CD4-positive, alpha-beta T cell treated with Interleukin-10 for 1 hour (primary cell): ENCODE data around the gene GRAMD2B.
"Not testable (repeated sequence)": the region's sequence is repeated elsewhere in the genome, so short reads cannot be mapped to it uniquely, and the experiment has no call there.

Experiments
- DNase-seq: peaks from one replicate; pipeline ENCODE4 v3.0.0-alpha.2; 2020

GRAMD2B gene

GRCh38 chr5:126454081-126454480 is 30.9 kb downstream of the GRAMD2B start:
- DNase-seq, result no peak

GRCh38 chr5:126454535-126454934 is 31.3 kb downstream of the GRAMD2B start:
- DNase-seq, result no peak

DNA sequence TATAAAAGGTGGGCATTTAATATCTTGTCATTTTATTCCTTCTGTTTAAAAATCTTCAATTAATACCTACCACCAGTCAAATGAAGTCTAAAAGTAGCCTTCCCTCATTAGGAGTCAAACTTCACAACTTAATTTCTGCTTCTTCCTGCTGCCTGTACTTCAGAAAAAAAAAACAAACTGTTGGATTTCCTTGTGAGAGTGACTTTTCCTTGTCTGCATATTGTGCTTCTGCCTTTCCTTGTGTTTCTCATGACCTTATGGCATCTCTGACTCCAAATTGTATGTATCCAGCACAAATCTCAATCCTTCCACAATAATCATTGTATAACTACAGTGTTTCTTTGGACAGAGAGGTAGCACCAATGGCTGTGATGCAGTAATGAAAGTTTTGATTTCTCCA is 32.1 kb downstream of the GRAMD2B start:
- no peak for DNase-seq

DNA sequence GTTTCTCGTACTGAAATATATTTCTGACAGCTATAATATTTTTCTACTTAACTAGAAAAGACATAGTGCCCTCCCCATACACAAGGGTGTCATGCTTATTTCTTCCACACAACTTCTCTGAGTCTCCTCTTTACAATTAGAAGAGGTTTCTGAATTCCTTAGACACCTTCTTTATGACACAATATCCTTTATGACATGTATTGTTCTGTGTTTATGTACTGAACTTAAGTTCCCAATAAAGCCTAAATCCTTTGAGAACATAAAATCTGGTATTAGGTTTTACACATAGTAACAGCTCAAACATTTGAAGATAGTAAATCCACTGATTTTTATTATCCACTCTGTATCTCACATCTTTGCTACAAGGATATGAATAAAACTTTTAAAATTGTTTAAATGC is 32.5 kb downstream of the GRAMD2B start:
- no peak for DNase-seq

- DNase-seq, result no peak
Observed at GRCh38 chr5:126456217-126456820, 33.1 kb downstream of the GRAMD2B start.

DNA sequence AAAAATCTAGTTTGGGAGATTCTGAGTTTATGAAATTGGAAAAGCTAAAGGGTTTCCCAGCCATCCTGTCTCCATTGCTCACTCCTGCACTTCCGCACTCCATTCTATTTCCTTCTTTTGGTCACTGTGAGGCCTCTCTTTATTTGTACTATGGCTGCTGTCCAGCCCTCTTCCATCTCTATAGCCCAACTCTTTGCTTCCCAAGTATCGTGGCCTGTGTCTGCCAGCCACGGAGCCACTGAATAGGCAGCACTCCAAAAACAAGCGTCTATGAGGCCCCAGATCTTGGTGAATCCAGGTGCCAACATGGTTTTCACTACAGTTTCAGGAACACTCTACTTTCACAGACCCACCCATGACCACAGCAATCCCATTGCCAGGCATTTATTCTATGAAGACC is 37.2 kb downstream of the GRAMD2B start:
- no peak for DNase-seq

DNA sequence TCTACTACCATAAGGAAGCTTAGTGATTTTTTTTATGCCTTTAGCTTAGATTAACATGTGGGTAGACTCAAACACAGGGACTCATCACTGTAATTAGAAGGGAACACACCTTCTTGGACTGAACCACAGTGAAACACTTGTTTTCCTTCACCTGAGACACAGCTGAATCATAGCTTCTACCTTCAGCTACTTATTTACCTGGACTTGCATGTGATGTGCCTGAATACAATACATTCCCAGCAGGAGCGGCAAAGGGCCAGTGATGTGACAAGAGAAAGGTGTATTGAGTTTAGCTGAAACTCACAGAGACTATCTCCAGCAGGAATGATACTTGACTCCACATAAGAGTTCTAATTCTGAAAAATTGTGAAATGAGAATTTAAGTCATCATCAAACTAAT is 37.8 kb downstream of the GRAMD2B start:
- no peak for DNase-seq

DNA sequence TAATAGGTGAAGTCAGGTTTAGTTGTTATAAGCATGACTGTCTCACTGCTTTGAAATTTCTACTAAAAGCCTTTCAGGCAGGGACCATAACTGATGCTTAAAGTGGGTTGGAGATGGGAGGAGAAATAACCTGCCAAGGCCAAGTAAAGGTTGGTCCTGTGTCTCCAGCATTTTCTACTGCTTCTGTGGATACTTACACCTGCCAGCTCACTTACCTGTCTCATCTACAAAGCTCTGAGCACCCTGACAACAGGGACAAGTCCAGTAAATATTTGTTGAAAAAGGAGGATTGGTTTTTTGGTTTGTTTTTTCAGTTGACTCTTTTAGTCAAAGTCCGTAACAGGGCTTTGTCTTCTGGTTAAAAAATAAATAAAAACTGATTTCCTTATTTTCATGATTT is 38.6 kb downstream of the GRAMD2B start:
- no peak for DNase-seq

DNA sequence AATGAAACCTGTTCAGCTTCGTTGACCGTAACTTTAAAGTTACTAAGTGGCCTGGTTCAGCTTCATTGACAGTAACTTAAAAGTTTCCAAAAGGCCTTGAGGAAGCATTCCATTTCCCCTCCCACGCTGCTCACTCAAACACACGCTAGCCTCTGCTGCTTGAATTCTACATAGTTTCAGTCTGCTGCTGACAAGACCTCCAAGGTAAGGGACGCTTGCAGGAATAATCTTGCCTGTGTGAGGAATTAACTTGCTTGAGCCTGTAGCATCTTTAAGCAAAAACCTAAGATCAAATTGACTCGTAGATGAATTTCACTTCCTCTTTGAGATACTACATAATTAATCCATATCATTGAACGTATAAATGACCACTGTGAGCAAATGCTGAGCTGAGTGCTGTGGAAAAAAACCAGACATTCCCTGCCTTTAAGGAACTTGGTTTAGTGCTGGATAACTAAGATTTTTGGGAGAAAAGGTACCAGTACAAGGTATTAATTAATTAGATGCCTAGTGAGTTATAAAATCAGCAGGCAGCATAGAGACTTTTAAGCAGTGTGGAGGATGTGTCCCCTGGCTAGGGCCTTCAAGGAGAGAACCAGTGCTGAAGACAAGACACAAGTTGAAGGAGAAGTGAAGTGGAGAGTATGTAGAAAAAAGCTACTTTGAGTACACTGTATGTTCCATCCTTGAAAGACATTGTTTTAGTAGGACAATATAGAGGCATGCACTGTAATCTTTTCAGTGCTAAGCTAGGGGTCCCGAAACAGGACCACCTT is 39.2 kb downstream of the GRAMD2B start:
- DNase-seq, result no peak

DNA sequence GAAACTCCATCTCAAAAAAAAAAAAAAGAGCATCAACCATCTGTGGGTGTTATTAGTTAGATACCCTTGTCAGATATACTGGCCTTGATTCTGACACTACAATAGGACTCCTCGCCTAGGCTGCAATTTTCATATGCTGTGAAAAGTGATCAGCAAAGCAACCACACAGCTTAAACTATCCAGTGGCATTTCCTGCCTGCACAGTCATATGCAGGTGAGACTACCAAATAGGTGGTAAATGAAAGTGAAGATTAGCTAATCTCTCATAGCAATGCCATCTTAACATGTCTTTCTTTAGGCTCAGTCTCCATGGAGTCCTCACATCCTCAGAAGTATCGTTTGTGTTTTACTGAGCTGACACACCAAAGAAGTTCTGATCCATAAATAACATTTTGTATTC is 40.8 kb downstream of the GRAMD2B start:
- DNase-seq, result no peak

DNA sequence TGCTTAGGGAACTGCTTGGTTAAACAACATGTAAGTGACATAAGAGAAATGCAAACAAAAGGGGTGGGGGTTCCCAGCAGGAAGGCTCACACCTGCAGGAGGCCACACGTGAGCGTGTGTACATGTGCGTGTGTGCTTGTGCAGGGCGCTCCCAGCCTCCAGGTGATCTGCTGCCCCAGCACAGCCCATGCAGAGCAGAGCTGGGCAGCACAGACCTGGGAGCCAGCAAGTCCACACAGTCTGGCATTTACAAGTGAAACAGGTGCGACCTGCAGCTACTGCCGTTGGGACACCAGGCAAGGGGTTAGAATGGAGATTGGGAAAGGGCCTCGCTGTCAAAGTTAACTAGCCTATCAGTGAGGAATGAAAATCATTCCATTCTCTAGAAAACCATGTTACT is 41.8 kb downstream of the GRAMD2B start:
- DNase-seq, result no peak

DNA sequence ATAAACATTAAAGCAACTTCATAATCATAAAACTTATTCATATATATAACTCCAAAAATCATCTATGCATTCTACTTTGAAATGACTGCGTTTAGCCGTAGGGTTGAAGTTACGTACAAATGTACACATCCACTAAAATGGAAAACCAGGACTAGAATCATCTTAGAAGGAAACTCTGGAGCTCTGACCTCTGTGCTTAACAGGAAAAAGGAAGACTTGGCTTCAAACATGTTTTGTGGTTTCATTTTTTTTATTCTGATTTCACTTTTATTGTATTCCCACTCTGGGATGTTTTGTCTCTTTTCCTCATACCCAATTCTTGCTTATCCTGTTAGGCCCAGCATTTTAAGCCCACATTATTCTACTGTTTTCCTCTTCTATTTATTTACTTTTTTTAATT is 44.9 kb downstream of the GRAMD2B start:
- DNase-seq, result no peak

- no peak for DNase-seq
Observed at GRCh38 chr5:126469536-126470316, 46.5 kb downstream of the GRAMD2B start.

GRCh38 chr5:126470529-126470928 is 47.3 kb downstream of the GRAMD2B start:
- not testable (repeated sequence) for DNase-seq

- DNase-seq, result no peak
Observed at GRCh38 chr5:126471247-126471646, 48.0 kb downstream of the GRAMD2B start.

DNA sequence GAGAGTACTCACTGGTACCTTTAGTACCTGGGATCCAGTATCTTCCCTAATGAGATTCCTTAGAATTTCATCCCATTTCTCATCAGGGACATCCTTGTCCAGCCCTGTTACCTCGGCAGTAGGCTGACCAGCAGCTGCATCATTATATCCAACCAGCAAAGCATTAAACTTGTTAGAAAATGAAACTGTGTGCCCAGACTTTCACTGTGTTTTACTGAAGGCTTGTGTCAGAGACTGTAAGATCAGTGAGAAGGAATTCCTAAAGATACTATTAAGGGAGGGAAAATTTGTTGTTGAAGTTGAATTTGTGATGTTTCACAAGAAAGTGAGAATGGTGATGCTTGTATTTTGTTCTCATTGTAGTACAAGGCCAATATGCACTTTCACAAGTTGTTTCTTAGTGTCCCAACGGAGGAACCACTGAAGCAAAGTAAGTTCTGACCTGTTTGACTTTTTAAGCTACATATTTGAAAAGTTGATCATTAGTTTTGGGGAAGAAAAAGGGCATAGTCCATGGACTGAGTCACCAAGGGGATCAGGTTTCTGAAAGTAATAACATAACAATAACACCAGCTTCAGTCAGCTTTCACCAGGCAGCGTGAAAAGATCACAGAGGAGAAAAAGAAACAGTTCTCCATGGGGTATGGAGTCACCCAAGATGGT is 48.8 kb downstream of the GRAMD2B start:
- DNase-seq, result no peak

DNA sequence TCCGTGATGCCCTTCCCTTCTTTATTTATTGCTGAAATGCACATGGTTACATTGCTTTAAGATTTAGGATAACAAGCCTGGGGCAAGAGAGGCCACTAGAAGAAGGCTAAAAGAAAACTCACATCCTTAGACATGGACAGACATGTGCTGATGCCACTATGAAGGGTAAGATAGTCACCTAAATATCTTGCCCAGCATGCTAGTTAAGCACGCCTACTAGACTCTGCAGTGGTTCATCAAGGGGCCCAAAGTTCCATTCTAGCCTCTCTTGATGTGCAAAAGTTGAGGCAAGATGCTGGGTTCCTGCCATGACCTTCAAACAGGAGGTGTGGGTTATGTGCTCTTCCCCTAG is 49.3 kb downstream of the GRAMD2B start:
- DNase-seq, result no peak

- no peak for DNase-seq
Observed at GRCh38 chr5:126477294-126478117, 54.3 kb downstream of the GRAMD2B start.

DNA sequence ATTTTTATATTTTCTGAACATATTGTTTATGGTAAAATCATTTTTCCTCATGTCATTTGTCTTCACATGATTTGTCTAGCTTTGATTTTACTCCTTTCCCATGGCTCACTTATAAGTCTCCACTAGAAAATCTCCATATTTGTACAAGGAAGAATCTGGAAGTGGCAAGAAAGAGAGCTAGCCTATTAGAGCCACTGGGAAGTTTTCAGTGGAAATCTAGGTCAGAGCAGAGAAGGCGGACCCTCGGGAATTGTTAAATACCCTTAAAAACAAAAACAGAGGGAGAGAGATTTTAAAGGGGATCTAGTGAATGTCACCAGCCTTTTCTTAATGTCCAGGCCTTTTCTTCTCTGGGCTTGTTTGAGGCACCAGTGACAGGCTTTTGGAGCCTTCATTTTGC is 56.6 kb downstream of the GRAMD2B start:
- no peak for DNase-seq

DNA sequence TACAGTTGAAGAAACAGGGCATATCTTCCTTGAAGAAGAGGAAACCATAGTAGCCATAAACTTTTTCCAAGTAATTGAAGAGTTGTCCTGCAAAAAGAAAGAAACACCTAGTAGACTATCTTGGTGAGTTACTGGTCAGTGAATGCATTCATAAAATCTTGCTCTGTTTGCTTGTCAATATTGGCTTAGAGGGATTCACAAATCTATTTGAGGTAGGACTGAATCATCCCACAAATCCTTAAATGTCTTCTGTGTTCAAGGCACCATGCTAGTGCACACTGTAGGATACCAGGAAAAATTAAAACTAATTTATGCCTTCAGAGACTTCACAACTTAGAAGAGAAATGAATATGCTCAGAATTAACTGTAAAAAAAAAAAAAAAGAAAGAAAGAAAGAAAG is 57.6 kb downstream of the GRAMD2B start:
- no peak for DNase-seq

- DNase-seq, result no peak
Observed at GRCh38 chr5:126481243-126481642, 58.0 kb downstream of the GRAMD2B start.

DNA sequence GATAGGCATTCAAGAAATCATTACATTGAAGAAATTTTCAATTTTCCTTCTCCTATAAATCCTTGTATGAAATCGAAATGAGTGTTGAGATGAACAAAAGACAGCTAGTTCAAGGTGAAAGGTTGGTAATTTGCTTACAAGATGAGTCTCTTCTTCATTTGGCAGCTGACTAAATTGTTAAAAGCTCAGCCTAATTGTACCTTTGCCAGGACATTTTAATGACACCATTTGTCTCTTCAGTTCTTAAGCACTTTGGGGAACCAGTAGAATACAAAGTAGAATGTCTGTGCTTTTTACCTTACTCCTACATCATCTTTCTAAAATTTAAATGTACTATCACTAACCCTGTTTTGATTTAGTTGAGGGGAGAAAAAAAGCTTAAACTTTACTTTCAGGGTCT is 59.4 kb downstream of the GRAMD2B start:
- no peak for DNase-seq

DNA sequence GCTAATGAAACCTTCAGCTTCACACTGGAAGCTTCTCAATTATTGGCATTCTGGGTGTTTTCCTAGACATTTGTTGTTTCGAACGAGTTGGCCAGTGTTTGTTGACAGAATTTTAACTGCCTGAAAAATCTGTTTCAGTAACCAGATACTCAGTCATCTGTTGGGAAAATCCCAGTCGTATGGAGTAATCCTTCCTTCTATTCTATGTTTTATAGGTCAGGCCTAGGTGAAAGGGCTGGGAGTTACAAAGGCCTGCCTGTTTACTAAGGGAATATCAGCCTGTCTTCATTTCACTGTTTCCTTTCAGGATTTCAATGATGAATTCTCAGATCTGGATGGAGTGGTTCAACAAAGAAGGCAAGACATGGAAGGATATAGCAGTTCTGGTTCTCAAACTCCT is 59.9 kb downstream of the GRAMD2B start:
- no peak for DNase-seq
